Cerebellar nuclear complex (tissue), 1 donor: ENCODE data around the gene DENND1A.
"Not testable (repeated sequence)": the region's sequence is repeated elsewhere in the genome, so short reads cannot be mapped to it uniquely, and the experiment has no call there.

Experiments
- DNase-seq, 2 experiments: peaks; one replicate each; lab custom pipeline; 2025; lab: John Stamatoyannopoulos, UW

Gene DENND1A

DNA sequence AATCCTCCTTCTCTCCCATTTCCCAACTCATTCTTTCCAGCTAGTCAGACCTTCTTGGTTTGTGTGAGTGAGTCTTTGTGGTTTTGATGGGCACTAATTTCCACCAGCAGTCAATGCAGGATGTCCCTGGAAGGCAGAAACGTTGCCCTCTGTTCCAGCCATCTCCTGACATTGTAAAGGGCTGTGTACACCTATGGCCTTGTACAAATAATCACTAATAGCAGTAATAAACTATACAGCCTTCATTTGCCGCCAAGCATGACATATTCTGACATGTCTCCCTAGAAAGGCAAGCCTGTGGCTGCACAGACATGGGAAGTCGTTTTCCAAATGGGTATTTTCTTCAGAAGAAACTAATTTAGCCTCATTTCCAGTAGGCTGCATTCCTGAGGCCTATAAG is 18.4 kb upstream of the DENND1A start:
- DNase-seq = no peak

DNA sequence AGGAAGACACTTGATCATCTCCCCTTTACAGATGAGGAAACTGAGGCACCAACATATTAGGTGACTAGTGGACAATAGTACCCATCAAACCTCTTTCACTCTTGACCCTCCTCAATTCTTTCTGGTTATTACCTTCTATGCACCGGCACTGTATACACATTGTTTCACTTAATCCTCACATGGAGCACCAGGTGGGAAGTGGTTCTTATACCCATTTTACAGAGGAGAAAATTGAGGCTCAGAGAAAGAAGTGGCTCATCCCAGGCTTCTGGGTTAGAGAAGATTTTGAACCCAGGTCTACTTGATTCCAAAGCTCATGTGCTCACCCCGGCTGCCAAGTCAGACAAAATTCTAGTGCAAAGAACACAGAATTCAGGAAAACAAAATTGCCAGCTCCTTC is 17.4 kb upstream of the DENND1A start:
- no peak for DNase-seq

DNA sequence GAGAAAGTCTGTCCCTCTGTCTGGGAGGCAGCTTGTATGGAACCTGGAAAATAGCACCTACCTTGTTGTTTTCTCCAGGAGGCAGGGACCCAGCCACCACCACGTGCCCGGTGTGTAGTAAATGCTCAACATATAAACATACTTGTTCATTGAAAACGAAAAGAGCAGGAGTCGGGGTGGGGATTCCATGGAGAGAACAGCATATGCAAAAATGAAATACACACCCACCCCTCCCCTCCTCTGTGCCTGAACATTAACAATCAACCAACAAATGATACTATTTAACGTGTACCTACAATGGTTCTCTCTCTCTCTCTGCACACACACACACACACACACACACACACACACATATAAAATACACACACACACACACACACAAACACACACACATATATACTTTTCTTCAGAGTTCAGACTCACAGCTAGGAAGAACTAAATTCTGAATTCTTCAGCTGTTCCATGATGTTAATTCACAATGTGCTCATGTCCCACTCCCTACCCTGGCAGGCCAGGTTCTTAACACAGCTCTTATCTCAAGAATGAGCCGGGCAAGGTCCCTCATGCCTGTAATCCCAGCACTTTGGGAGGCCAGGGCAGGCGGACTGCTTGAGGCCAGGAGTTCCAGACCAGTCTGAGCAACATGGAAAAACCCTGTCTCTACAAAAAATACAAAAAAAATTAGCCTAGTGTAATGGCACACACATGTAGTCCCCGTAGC is 16.3 kb upstream of the DENND1A start:
- no peak for DNase-seq

DNA sequence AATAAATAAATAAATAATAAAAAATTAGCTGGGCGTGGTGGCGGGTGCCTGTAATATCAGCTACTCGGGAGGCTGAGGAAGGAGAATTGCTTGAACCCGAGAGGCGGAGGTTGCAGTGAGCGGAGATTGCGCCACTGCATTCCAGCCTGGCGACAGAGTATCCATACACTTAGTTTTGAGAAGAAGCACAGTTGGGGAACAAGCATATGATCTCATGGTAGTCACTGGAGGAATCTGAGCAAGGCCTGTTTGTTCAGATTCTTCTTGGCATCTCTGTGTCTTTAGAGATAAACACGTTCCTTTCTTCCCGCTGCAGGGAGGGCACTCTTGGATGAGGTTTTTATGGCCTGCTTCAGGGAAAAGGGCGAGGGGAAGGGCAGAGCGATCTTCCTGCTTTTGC is 15.6 kb upstream of the DENND1A start:
- no peak for DNase-seq

DNA sequence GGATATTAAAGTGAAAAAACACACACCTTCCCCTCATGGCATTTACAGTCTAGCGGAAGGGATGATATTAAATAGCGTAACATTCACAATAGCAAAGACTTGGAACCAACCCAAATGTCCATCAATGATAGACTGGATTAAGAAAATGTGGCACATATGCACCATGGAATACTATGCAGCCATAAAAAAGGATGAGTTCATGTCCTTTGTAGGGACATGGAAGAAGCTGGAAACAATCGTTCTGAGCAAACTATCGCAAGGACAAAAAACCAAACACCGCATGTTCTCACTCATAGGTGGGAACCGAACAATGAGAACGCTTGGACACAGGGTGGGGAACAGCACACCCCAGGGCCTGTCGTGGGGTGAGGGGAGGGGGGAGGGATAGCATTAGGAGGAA is 14.5 kb upstream of the DENND1A start:
- not testable (repeated sequence) for DNase-seq

DNA sequence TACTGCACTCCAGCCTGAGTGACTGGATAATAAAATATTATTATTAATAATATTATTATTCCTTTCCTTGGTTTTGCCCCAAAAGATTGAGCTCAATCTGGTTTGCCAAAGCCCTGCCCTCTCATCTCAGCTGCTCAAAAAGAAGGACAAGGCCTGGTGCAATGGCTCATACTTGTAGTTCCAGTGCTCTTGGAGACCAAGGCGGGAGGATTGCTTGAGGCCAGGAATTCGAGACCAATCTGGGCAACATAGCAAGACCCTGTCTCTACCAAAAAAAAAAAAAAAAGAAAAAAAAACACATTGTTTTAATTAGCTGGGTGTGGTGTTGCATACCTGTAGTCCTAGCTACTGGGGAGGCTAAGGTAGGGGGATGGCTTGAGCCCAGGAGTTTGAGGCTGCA is 13.7 kb upstream of the DENND1A start:
- DNase-seq = no peak

DNA sequence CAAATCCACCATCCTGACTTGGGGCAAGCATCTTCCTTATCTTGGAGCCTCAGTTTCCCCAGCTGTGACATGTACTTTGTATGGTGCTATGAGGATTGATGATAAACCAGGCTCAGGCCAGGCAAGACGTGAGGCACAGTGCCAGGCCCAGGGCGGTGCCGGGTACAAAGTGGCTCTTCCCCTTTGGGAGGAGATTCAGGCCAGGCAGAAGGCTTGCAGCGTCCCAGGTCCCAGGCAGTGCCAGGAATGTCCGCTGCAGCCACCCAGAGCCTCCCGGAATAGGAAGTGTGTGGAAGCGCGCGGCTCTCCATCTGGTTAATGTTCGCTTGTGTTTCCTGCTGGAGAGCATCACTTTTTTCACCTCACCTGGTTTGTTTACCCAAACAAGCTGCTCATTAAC is 12.6 kb upstream of the DENND1A start:
- DNase-seq = no peak

DNA sequence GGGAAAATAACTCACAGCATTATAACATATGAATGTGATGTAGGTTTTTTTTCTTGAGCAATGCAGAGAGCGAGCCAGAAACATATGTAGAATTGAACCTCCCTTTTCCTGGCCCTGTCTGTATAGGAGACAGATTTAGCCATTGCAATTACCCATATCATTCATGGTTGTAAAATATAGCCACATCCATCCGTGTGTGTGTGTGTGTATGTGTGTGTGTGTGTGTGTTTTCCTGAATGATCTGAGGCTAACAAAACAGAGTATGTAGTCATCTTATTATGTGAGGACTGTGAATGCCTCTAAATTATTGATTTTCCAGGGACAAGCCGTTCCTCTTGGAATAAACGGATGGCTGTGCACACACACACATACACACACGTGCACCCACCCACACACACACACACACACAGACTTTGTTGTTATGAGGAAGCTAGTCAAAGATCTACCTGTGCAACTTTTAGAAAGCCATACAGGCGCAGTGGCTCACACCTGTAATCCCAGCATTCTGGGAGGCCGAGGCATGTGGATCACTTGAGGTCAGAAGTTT is 11.7 kb upstream of the DENND1A start:
- DNase-seq = no peak

DNA sequence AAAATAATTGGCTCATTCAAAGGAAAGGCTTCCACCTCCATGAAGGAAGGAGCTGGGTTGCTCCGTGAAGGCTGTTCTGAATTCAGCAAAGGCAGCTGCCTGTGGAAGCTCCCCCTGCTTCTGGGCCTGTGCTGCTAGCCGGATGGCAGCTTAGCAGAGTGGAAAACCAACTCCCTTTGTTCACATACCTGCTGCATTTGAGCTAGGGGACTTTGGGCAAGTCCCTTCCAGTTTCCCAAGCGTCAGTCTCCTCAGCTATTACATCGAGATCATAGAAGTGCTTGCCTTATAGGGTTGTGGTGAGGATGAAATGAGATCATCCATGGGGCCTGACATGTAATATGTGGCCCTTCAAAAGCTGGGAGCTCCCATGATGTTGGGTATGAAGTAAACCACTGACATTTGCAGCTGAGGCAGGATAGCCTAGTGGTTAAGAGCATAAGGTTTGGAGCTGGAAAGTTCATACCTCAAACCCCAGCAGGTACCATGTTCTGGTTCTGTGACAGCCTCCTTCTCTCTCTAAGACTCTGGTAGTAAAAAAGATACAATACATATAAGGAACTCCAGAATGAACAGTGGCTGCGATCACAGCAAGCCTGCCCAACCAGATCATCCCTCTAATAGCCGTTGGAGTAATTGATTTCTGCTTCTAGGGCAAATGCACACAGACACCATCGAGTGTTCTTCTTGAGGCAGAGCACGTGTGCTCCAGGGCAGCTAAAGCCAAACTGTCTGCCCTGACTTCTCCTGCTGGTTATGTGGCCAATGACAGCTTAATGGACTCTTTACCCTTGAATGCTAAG is 11.0 kb upstream of the DENND1A start:
- DNase-seq = no peak

DNA sequence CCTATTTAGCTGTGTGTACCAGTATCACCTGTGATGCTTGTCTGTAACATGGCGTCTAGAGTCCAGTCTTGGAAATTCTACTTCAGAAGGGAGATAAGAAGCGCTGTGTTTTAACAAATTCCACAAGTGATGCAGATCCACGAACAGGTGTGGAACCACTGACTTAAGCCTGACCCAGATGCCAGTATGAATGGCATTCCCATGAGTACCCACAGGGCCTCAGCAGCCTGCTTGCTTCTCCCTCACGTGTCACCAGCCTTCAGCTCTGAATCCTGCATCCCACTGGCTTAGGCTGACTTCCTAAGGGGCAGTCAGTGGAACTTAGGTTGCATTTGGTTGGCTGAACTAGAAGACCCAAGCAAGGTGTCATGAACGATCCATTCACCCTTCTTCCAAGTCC is 8.5 kb upstream of the DENND1A start:
- DNase-seq = no peak

DNA sequence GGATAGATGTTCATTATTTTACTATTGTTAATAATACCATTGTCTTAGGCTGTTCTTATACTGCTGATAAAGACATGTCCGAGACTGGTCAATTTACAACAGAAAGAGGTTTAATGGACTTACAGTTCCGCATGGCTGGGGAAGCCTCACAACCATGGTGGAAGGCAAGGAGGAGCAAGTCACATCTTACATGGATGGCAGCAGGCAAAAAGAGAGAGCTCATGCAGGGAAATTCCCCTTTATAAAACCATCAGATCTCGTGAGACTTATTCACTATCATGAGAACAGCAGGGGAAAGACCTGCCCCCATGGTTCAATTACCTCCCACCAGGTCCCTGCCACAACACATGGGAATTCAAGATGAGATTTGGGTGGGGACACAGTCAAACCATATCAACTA is 6.6 kb upstream of the DENND1A start:
- DNase-seq = not testable (repeated sequence)

DNA sequence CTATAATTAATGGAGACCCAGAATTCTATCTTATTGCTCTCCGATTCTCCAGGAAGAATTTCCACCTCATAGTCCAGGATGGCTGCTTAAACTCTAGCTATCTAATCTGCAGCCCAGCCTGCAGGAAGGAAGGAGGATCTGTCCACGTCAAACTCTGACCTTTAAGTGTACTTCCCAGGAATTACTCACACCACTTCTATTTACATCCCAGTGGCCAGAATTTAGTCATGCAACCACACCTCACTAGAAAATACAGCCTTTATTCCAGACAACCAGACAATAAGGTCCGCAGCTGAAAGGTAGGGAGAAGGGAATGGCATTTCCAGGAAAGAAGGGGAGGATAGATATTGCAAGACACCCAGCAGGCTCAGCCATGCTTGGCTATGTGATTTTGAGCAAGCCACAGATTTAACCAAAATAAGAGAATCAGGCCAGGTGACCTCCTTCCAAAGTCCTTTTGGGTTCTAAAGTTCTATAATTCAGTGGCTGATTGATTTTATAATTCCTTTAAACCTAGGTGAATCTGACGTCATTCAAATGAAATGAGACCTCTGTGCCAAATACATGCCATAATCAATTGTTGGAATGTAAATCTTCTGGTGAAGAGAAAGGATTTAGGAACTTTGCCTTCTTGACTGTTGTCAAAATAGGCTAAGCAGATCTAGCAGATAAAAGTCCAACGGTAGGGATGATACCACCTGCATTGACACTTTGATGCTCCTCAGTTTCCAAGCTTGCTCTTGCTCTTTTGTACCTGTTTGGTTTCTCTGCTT is 3.7 kb upstream of the DENND1A start:
- DNase-seq = no peak

DNA sequence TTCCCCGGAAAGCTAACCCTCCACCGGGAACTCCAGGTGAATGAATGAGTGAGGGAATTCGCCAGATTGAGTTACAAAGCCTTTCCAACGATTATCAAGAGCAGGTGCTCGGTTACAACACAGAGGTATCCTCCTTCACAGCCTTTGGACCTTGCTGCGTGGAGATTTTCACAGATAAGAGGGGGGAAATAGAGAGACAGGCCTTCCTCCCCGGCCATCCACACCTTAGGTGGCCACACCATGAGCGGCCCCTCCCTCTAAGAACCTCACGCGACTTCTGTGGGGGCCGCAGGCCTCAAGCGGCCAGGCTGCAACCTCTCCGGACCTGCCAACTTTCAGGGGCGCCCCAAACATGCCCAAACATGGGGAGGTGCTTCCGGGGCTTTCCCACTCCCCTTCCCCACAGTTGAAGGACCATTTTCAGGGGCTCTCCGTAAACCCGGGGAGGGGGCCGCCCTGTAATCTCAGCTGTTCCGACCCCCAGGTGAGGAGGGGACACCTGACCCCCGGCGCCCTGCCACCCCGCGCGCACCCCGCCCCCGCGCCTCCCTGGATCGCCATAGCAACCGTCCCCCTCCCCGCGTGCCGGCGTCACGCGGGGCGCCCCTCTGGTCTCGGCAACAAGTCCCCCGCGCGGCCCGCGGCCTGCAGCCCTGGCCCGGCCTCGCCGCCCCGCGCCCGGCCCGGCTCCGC is 603 bp downstream of the DENND1A start:
- DNase-seq = no peak

DNA sequence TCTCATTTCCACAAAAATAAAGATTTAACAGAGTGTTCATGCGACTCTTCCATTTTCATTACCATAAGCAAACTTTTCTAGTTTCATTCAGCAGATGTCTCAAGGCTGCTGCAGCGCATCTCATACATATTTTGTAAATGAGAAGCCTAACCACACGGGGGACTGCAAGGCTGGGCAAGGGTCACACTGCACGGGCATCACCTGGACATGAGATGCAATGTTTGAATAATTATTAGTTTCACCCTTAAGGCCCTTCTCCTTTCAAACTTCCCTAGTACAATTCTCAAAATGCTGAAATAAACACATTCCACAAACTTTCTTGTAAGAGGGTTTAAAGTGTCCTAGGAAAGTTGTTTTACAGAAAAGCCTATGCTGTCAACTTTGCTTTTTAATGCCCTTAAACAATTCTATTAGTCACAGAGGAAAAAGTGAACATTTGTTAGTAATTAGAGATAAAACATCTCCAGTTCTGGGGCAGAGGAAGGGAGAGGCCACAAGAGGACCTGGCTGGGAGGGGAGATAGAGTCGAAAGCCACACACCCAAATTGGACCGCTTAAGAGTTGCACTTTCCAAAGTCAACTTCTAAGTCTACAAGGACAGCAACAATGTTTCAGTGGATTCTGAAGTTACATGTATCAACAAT is 1.3 kb downstream of the DENND1A start:
- no peak for DNase-seq

DNA sequence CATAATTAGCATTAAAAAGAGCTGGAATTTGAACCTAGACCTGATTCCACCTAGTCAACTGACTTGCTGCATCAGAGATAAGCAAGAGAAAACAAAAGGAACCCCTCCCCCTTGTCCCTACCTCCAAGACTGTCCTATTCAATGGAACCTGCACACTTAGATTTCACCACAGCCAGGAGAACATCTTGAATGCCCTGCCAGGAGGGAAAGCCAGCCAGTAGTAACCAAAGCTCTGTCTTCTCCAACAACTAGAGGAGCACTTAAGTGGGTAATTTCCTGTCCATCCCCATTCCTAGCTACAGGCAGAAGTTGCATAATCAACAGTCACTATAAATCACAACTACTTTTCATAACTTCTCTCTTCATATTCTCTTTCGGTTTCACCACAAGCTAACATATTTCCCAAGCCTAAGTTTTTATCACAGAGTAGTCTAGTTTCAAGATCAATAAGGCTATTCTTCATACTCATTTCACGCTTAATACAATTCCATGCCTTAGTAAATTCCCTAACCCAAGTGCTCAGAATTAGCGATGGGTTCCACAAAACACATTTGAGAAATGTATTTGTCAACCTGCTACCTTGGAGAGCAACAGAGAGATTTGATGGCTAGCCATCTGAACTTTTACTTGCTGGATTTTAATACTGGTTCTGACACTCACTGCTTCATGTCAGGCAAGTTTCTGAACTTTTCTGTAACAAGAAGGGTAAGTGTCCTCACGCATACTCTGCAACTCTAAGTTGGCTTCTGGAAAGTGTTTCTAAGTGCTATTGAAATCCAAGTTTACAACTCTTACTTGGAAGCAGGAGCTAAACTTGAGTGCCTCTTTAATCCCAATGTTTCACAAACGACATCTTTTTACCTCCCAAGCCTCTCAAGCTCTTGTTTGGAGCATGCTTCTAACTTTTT is 2.0 kb downstream of the DENND1A start:
- no peak for DNase-seq

DNA sequence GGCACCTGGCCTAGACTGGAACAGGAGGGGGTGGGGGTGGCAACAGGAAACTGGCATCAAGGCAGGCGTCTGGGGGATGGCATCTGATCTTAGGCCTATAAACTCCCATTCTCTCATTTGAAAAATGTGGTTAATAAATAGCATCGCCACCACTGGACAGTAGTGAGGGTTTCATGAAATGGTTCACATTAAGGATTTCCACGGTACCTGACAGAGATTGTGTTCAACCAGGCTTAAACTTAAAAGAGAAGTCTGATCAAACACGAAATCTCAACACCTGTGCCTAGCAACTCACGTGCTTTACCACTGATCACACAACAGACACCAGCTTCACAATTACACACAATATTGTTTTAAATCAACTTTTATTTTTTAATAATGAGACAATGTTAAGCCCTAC is 3.0 kb downstream of the DENND1A start:
- no peak for DNase-seq

DNA sequence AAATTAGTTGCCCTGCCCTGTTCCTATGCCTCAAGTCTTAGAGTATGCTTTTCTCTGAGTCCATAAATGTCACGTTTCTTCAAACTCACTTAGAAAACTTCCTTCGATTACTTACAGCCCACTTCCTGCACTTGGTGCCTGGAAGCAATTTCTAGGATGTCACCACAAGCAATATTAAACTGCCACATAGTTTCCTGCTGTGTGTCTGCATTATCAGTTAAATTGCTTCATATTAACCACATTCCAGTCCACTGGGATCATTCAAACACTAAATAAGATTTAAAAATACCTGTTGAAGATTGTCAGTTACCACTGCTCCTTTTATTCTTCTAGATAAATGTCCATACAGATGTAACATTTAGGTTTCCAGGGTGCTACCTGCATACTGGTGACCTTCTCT is 4.1 kb downstream of the DENND1A start:
- DNase-seq = no peak

DNA sequence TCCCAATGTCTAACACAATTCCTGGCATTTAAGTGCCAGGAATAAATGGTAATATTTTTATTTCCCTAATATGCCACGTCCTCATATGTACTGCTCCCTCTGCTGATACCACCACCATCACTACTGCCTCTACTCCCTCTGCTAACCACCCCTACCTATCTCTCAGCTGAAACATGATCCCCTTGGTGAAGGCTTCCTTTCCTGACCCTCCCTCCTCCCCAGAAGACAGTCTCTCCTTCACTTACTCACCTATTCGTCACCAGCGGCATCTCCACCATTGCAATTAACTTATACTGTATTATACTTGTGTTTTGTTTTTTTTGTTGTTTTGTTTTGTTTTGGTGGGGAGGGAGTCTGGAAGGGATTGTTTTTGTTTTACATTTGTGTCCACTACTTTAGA is 4.8 kb downstream of the DENND1A start:
- DNase-seq = no peak

DNA sequence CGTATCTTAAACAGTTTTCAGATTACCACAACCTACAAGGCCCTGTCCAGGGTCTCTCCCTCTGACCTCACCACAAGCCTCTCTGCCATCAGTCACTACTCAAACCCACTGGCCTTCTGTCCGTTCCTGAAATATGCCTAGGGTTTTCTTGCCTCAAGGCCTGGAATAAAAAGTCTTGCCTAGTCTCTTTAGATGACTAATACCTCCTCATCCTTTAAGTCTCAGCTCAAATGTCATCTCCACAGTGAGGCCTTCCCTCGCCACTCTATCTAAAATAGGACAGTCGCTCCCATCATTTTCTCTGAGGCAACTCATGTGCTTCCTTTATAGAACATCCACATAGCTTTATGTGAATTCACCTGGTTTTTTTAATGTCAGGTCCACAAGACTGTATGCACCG is 5.2 kb downstream of the DENND1A start:
- no peak for DNase-seq

DNA sequence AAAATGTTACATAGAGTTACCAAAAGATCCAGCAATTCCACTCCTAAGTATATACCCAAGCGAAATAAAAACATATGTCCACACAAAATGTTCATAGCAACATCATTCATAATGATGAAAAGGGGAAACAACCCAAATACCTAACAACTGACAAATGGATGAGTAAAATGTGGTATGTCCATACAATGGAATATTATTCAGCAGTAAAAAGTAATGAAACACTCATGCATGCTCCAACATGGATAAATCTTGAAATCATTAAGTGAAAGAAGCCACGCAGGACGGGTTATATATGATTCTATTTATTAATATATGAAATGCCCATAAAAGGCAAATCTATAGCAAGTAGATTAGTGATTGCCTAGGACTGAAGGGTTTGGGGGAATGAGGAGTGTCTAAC is 6.0 kb downstream of the DENND1A start:
- DNase-seq = no peak
